OCI-LY7 (cell line): ENCODE data around the gene NFKB1. TPM values are rescaled to one million over a fixed set of nuclear protein-coding genes. Genes with fewer than 3 reads are reported as not detected.

Experiments used
- BruUV-seq: library from RNA; stranded (reverse); fragments of 400-500 nt; replicated peaks from 2 replicates; lab custom pipeline; 2021; lab: Mats Ljungman, UMichigan
- CTCF ChIA-PET: fragments of 300-600 bp; sonication (Branson Sonifier 250); formaldehyde crosslinking; loops from one replicate; lab custom pipeline; 2022; ENCODE audit warnings: antibody characterized with exemption; ENCODE audit not compliant: unreplicated experiment; lab: Charles Lee
- POLR2A ChIA-PET: fragments of 300-600 bp; sonication (Branson Sonifier 250); formaldehyde crosslinking; loops from one replicate; lab custom pipeline; 2022; ENCODE audit warnings: antibody characterized with exemption; lab: Charles Lee
- DNase-seq: peaks from one replicate; pipeline ENCODE4 v3.0.0-alpha.2; 2015; ENCODE audit warnings: low spot score
- H2AFZ ChIP-seq: fragments of 200-600 bp; sonication (generic), shearing (Covaris generic); 2 replicates; pipeline ENCODE4 v1.6.1; 2014; ENCODE audit warnings: mild to moderate bottlenecking, antibody characterized with exemption, low read length, moderate library complexity
- H3K27ac ChIP-seq: fragments of 200-600 bp; sonication (generic); 2 replicates; pipeline ENCODE4 v1.5.1; 2014; ENCODE audit warnings: mixed run types, low read depth, mild to moderate bottlenecking, moderate library complexity, low read length, inconsistent platforms; ENCODE audit not compliant: poor library complexity, severe bottlenecking
- H3K36me3 ChIP-seq: fragments of 200-600 bp; sonication (generic); 2 replicates; pipeline ENCODE4 v1.6.1; 2014; ENCODE audit warnings: mild to moderate bottlenecking, antibody characterized with exemption, low read length, moderate library complexity, mixed read lengths; ENCODE audit not compliant: insufficient read depth
- H3K4me1 ChIP-seq: fragments of 200-600 bp; sonication (generic); 2 replicates; pipeline ENCODE4 v1.5.1; 2014; ENCODE audit warnings: mild to moderate bottlenecking, low read length; ENCODE audit not compliant: insufficient read depth, poor library complexity, severe bottlenecking
- H3K4me2 ChIP-seq: fragments of 200-600 bp; sonication (generic); 2 replicates; pipeline ENCODE4 v1.6.1; 2014; ENCODE audit warnings: mild to moderate bottlenecking, low read length
- H3K4me3 ChIP-seq: fragments of 200-600 bp; sonication (generic); 2 replicates; pipeline ENCODE4 v1.5.1; 2014; ENCODE audit warnings: mild to moderate bottlenecking, low read depth, low read length; ENCODE audit not compliant: poor library complexity, severe bottlenecking
- H3K79me2 ChIP-seq: fragments of 200-600 bp; sonication (generic); 2 replicates; pipeline ENCODE4 v1.6.1; 2016; ENCODE audit warnings: low read depth, mild to moderate bottlenecking, low read length, moderate library complexity, mixed read lengths; ENCODE audit not compliant: insufficient read depth
- H3K9me2 ChIP-seq: fragments of 200-600 bp; sonication (generic); 2 replicates; pipeline ENCODE4 v1.6.1; 2016; ENCODE audit warnings: mild to moderate bottlenecking, low read length, mixed read lengths; ENCODE audit not compliant: insufficient read depth
- H3K9me3 ChIP-seq: fragments of 200-600 bp; sonication (generic); 2 replicates; pipeline ENCODE4 v1.6.1; 2014; ENCODE audit warnings: mild to moderate bottlenecking, mixed run types, low read length, mixed read lengths
- H4K20me1 ChIP-seq: fragments of 200-600 bp; sonication (generic); 2 replicates; pipeline ENCODE4 v1.6.1; 2014; ENCODE audit warnings: mild to moderate bottlenecking, antibody characterized with exemption, low read length, moderate library complexity, mixed read lengths; ENCODE audit not compliant: insufficient read depth
- CTCF ChIP-seq: fragments of 200-600 bp; sonication (generic); conservative IDR thresholded peaks from 2 replicates; pipeline ENCODE4 v1.5.1; 2014; ENCODE audit warnings: mild to moderate bottlenecking, antibody characterized with exemption, low read length, moderate library complexity, mixed read lengths
- EZH2phosphoT487 ChIP-seq: fragments of 200-600 bp; sonication (generic); IDR thresholded peaks from 2 replicates; pipeline ENCODE4 v1.6.1; 2018; ENCODE audit warnings: low read depth, borderline replicate concordance, mild to moderate bottlenecking, mixed run types, antibody characterized with exemption, low read length, moderate library complexity, mixed read lengths
- intact Hi-C: fragments of 100-400 bp; cut with micrococcal nuclease; formaldehyde crosslinking; loops from one replicate; pipeline ENCODE4 v1.10.0; 2022; ENCODE audit not compliant: unreplicated experiment
- total RNA-seq, 2 experiments: library from RNA; depleted of rRNA in 1 of 2; stranded (reverse); fragments of >200 nt in 1 of 2; shearing (Covaris generic) in 1 of 2; gene quantifications; 2 replicates each; pipeline ENCODE4 v1.2.3, GENCODE V29; 2014 to 2022

The NFKB1 gene
- total RNA-seq, 2 experiments from 2014 or later: 23.1 to 47.8 TPM

GRCh38 chr4:102596532-102596931, 95.4 kb downstream of the NFKB1 start:
- Histone ChIP-seq H3K27ac (no peak overlapping the region), H3K4me2 (no peak overlapping the region), H3K36me3 (peaks cover 79% of the 10 kb centered on the region), H2AFZ (no peak overlapping the region), H3K79me2 (no peaks in the 10 kb centered on the region), H4K20me1 (no peaks in the 10 kb centered on the region), H3K9me2 (no peaks in the 10 kb centered on the region), H3K9me3 (no peaks in the 10 kb centered on the region), H3K4me3 (no peak overlapping the region), H3K4me1 (no peaks in the 10 kb centered on the region)
- no peak for DNase-seq
- POLR2A ChIA-PET: interaction anchor here (0.7 to 1.1 kb wide), 4 partner anchors 60 to 567 kb away, joined by 3 read pairs; no protein-coding TSS in a partner anchor
- intact Hi-C loops: no loop called here
- TF ChIP-seq EZH2phosphoT487 (no peak), CTCF (no peak)
- no TSS peak for BruUV-seq
- CTCF ChIA-PET: no interaction called here

- ChIA-PET POLR2A (interaction anchor here (0.7 to 1.5 kb wide), 3 partner anchors 96 to 728 kb away, joined by 3 to 6 read pairs (median 3); no protein-coding TSS in a partner anchor), CTCF (no interaction called here)
- no peak overlapping the region for H3K4me2 ChIP-seq
- TF ChIP-seq EZH2phosphoT487 (no peak), CTCF (no peak)
- no peaks in the 10 kb centered on the region for H3K9me2 ChIP-seq
- H4K20me1 ChIP-seq: no peaks in the 10 kb centered on the region
- H3K36me3 ChIP-seq: peaks cover 85% of the 10 kb centered on the region
- intact Hi-C loops: no loop called here
- H3K4me3 ChIP-seq: no peak overlapping the region
- H3K4me1 ChIP-seq: no peaks in the 10 kb centered on the region
- H3K79me2 ChIP-seq: no peaks in the 10 kb centered on the region
- no TSS peak for BruUV-seq
- no peaks in the 10 kb centered on the region for H3K9me3 ChIP-seq
- H3K27ac ChIP-seq: no peak overlapping the region
- no peak for DNase-seq
- no peak overlapping the region for H2AFZ ChIP-seq
Observed at GRCh38 chr4:102598086-102598761, 97.1 kb downstream of the NFKB1 start.

GRCh38 chr4:102598762-102599374, 97.7 kb downstream of the NFKB1 start:
- CTCF ChIA-PET: no interaction called here
- DNase-seq: no peak
- Histone ChIP-seq H3K9me2 (no peaks in the 10 kb centered on the region), H3K79me2 (no peaks in the 10 kb centered on the region), H3K36me3 (peaks cover 87% of the 10 kb centered on the region), H3K4me3 (no peak overlapping the region), H4K20me1 (no peaks in the 10 kb centered on the region), H3K9me3 (no peaks in the 10 kb centered on the region), H3K4me2 (no peak overlapping the region), H3K27ac (no peak overlapping the region), H2AFZ (no peak overlapping the region), H3K4me1 (no peaks in the 10 kb centered on the region)
- POLR2A ChIA-PET: interaction anchor here (0.7 to 1.5 kb wide), 4 partner anchors 8 to 729 kb away, joined by 3 to 6 read pairs (median 4); no protein-coding TSS in a partner anchor
- no TSS peak for BruUV-seq
- TF ChIP-seq CTCF: no peak
- intact Hi-C loops: no loop called here
